Sigmoid colon (tissue), 7 donors: ENCODE results near the gene IGF2BP3. TPM values are rescaled to one million over a fixed set of nuclear protein-coding genes. Genes with fewer than 3 reads are reported as not detected.
"Not testable (repeated sequence)": the region's sequence is repeated elsewhere in the genome, so short reads cannot be mapped to it uniquely, and the experiment has no call there.

Experiments used
- DNase-seq: peaks from one replicate; pipeline ENCODE4 v3.0.0-alpha.2; 2019
- H3K27ac ChIP-seq, 4 donors: fragments of 200-600 bp; sonication (generic); one replicate each; pipeline ENCODE4 v1.5.1; 2016 to 2019; ENCODE audit warnings: mild to moderate bottlenecking in 1 of 4
- H3K27me3 ChIP-seq, 3 donors: fragments of 200-600 bp; sonication (generic); one replicate each; pipeline ENCODE4 v1.5.1; 2019; ENCODE audit warnings: mild to moderate bottlenecking in 1 of 3
- H3K36me3 ChIP-seq, 4 donors: fragments of 200-600 bp; sonication (generic); one replicate each; pipeline ENCODE4 v1.5.1; 2016 to 2019
- H3K4me1 ChIP-seq, 4 donors: fragments of 200-600 bp; sonication (generic); one replicate each; pipeline ENCODE4 v1.5.1; 2017 to 2019
- H3K4me3 ChIP-seq, 4 donors: fragments of 200-600 bp; sonication (generic); one replicate each; pipeline ENCODE4 v1.5.1; 2017 to 2019; ENCODE audit warnings: mild to moderate bottlenecking in 2 of 4, moderate library complexity in 1 of 4
- H3K9me3 ChIP-seq, 4 donors: fragments of 200-600 bp in 3 of 4; sonication (generic) in 3 of 4; one replicate each; pipeline versions ENCODE4 v1.5.1 to v1.6.1; 2013 to 2019
- CTCF ChIP-seq, 4 experiments: fragments of 450-650 bp in 3 of 4; fragments of 200-600 bp in 1 of 4; IDR thresholded peaks; one replicate each; pipeline ENCODE4 v1.5.1; 2016 to 2019; ENCODE audit warnings: antibody characterized with exemption in 4 of 4, mild to moderate bottlenecking in 3 of 4, moderate library complexity in 2 of 4
- EP300 ChIP-seq, 4 donors: sonication (generic); formaldehyde crosslinking; IDR thresholded peaks; one replicate each; pipeline ENCODE4 v1.6.1; 2017; ENCODE audit warnings: antibody characterized with exemption in 4 of 4
- POLR2A ChIP-seq, 2 donors: fragments of 450-650 bp; IDR thresholded peaks; one replicate each; pipeline ENCODE4 v1.6.1; 2016; ENCODE audit warnings: antibody characterized with exemption in 2 of 2, mild to moderate bottlenecking in 2 of 2, moderate library complexity in 2 of 2
- POLR2AphosphoS5 ChIP-seq, 4 donors: sonication (generic); formaldehyde crosslinking; IDR thresholded peaks; one replicate each; pipeline ENCODE4 v1.6.1; 2017; ENCODE audit warnings: antibody characterized with exemption in 4 of 4
- WGBS, 2 donors: extraction: QIAGEN DNeasy Blood & Tissue Kit; methylation state at CpG; one replicate each; pipeline ENCODE4 v1.1.7; 2013; 5-methylcytosine and 5-hydroxymethylcytosine counted together
- intact Hi-C: fragments of 100-400 bp; cut with DNase I; formaldehyde crosslinking; loops from one replicate; pipeline ENCODE4 v1.15.1; 2023
- polyA plus RNA-seq, 3 donors: library from polyadenylated mRNA; stranded (reverse); fragments of 200-250 nt; gene quantifications; one replicate each; pipeline ENCODE4 v1.2.3, GENCODE V29; 2013
- total RNA-seq, 4 donors: library from RNA; depleted of rRNA; stranded (reverse); fragments of >200 nt; gene quantifications; one replicate each; pipeline ENCODE4 v1.1.0, GENCODE V29; 2016
- donor health status: healthy with polysubstance abuse.
- donor health status: Bipolar disorder and iron deficiency.
- donor health status: healthy.

The IGF2BP3 gene
- total and polyA plus RNA-seq, 7 donors: under 0.01 to 1.9 (median 1.2) TPM; not detected in 2

GRCh38 chr7:23419845-23420244 lies 50.4 kb downstream of the IGF2BP3 start:
- no peaks in the 10 kb centered on the region for H3K36me3 ChIP-seq
- no peaks in the 10 kb centered on the region for H3K4me1 ChIP-seq
- DNase-seq: no peak
- WGBS, 2 donors: 96 to 98% methylated on average over 1 of the region's 1 CpG
- no peaks in the 10 kb centered on the region for H3K27me3 ChIP-seq
- no peak overlapping the region for H3K27ac ChIP-seq
- intact Hi-C loops: no loop called here
- H3K4me3 ChIP-seq: no peak overlapping the region
- TF ChIP-seq EP300 (IDR thresholded peaks at IDR 0.05) (no peak), POLR2A (IDR thresholded peaks at IDR 0.05) (no peak), CTCF (IDR thresholded peaks at IDR 0.05) (no peak), POLR2AphosphoS5 (IDR thresholded peaks at IDR 0.05) (no peak)
- no peaks in the 10 kb centered on the region for H3K9me3 ChIP-seq

DNA sequence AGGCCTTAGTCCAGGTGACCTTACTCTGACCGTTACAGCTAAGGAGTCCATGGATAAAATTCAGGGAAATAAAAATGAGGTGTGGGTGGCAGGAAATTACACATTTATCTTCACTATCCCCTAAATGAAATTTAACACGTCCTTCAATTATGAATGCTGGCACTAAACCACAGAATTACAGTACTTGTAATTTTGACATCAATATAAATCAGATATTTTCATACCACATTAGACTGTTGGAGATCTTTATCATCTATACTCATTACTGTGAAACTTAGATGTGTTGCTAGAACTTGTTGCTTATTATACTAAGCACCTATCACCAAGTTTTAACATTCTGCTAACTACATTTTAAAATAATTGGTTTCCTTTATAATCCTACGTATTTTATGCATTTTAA lies 51.1 kb downstream of the IGF2BP3 start:
- intact Hi-C loops: no loop called here
- Histone ChIP-seq H3K4me1 (no peaks in the 10 kb centered on the region), H3K27ac (no peak overlapping the region), H3K36me3 (no peaks in the 10 kb centered on the region), H3K9me3 (no peaks in the 10 kb centered on the region), H3K27me3 (no peaks in the 10 kb centered on the region), H3K4me3 (no peak overlapping the region)
- 63 to 76% methylated on average over 3 of the region's 3 CpGs for WGBS, 2 donors
- DNase-seq: no peak
- TF ChIP-seq POLR2A (IDR thresholded peaks at IDR 0.05) (no peak), EP300 (IDR thresholded peaks at IDR 0.05) (no peak)

GRCh38 chr7:23418046-23418445 lies 52.2 kb downstream of the IGF2BP3 start:
- H3K4me3 ChIP-seq: no peak overlapping the region
- H3K27ac ChIP-seq: no peak overlapping the region
- H3K9me3 ChIP-seq: no peaks in the 10 kb centered on the region
- TF ChIP-seq CTCF (IDR thresholded peaks at IDR 0.05) (no peak), POLR2A (IDR thresholded peaks at IDR 0.05) (no peak), EP300 (IDR thresholded peaks at IDR 0.05) (no peak), POLR2AphosphoS5 (IDR thresholded peaks at IDR 0.05) (no peak)
- H3K4me1 ChIP-seq: no peaks in the 10 kb centered on the region
- intact Hi-C loops: no loop called here
- no peaks in the 10 kb centered on the region for H3K36me3 ChIP-seq
- no peak for DNase-seq
- no peaks in the 10 kb centered on the region for H3K27me3 ChIP-seq

- Histone ChIP-seq H3K27me3 (no peaks in the 10 kb centered on the region), H3K4me1 (no peaks in the 10 kb centered on the region), H3K27ac (no peak overlapping the region), H3K36me3 (no peaks in the 10 kb centered on the region), H3K9me3 (no peaks in the 10 kb centered on the region), H3K4me3 (no peak overlapping the region)
- TF ChIP-seq CTCF (IDR thresholded peaks at IDR 0.05) (no peak), POLR2A (IDR thresholded peaks at IDR 0.05) (no peak), EP300 (IDR thresholded peaks at IDR 0.05) (no peak), POLR2AphosphoS5 (IDR thresholded peaks at IDR 0.05) (no peak)
- no peak for DNase-seq
- intact Hi-C loops: no loop called here
- WGBS, 2 donors: 98% methylated on average over 37 of the region's 37 CpGs
Observed at GRCh38 chr7:23415198-23415597, 55.1 kb downstream of the IGF2BP3 start.

DNA sequence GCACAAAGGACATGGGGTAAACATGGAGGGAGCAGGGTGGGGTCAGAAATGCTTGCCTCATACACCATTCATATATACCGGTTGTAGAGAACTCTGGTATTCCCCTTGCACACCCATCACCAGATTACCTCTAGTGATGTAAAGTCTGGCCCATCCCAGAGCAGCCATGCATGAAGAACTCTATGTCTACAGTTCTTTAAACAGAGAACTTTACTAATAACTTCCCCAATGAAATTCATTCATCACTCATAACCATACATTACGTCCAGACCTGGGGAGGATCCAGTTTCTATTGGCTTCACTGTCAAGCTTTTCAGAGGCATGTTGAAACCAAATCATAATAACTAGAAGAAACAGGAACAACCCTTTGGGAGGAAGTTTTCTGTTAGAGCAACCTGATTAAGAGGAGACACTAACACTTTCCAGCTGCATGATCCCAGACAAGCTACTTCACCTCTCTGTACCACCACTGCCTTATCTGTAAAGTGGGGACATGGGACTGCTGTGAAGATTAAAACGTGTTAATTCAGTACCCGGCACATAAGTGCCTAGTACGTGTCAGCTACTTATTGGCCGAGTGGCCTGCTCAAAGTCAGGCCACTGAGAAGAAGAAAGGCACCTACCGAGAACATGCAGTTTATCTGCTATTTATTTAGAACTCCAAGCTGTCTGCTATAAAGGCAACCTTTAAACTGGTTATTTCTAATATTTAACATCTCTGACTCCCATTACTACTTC lies 59.7 kb downstream of the IGF2BP3 start:
- Histone ChIP-seq H3K27me3 (no peaks in the 10 kb centered on the region), H3K4me1 (no peaks in the 10 kb centered on the region), H3K4me3 (no peak overlapping the region), H3K36me3 (no peaks in the 10 kb centered on the region), H3K9me3 (no peaks in the 10 kb centered on the region), H3K27ac (no peak overlapping the region)
- intact Hi-C loops: no loop called here
- WGBS, 2 donors: 69 to 75% methylated on average over 7 of the region's 7 CpGs
- DNase-seq: no peak
- TF ChIP-seq EP300 (IDR thresholded peaks at IDR 0.05) (no peak), POLR2AphosphoS5 (IDR thresholded peaks at IDR 0.05) (no peak), CTCF (IDR thresholded peaks at IDR 0.05) (no peak), POLR2A (IDR thresholded peaks at IDR 0.05) (no peak)

DNA sequence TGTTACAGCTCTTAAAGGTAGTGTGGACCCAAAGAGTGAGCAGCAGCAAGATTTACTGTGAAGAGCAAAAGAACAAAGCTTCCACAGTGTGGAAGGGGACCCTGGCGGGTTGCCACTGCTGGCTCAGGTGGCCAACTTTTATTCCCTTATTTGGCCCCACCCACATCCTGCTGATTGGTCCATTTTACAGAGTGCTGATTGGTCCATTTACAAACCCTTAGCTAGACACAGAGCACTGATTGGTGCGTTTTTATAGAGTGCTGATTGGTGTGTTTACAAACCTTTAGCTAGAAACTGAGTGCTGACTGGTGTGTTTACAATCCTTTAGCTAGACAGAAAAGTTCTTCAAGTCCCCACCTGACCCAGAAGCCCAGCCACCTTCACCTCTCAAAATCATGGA lies 63.7 kb downstream of the IGF2BP3 start:
- intact Hi-C loops, H3K4me1 ChIP-seq, H3K36me3 ChIP-seq, H3K4me3 ChIP-seq, H3K27ac ChIP-seq, H3K9me3 ChIP-seq, H3K27me3 ChIP-seq, DNase-seq: not testable (repeated sequence)
- WGBS, 2 donors: 97 to 98% methylated on average over 2 of the region's 2 CpGs
